PC-9 (cell line): ENCODE data around the gene SAMD13.

Experiments used
- CTCF ChIP-seq: fragments of 200-600 bp; sonication (generic); conservative IDR thresholded peaks from 2 replicates; pipeline ENCODE4 v1.6.1; 2017; ENCODE audit warnings: mixed run types, antibody characterized with exemption, mild to moderate bottlenecking, moderate library complexity
- EZH2 ChIP-seq: fragments of 200-600 bp; sonication (generic); IDR thresholded peaks from 2 replicates; pipeline ENCODE4 v1.8.0; 2017; ENCODE audit warnings: antibody characterized with exemption, low read depth

- no peak for TF ChIP-seq EZH2
- TF ChIP-seq CTCF, result no peak
These were observed 9.8 kb downstream of the SAMD13 start for GRCh38 chr1:84311296-84311695.
